ENCODE results near the gene ADCY2.

The ADCY2 gene

DNA sequence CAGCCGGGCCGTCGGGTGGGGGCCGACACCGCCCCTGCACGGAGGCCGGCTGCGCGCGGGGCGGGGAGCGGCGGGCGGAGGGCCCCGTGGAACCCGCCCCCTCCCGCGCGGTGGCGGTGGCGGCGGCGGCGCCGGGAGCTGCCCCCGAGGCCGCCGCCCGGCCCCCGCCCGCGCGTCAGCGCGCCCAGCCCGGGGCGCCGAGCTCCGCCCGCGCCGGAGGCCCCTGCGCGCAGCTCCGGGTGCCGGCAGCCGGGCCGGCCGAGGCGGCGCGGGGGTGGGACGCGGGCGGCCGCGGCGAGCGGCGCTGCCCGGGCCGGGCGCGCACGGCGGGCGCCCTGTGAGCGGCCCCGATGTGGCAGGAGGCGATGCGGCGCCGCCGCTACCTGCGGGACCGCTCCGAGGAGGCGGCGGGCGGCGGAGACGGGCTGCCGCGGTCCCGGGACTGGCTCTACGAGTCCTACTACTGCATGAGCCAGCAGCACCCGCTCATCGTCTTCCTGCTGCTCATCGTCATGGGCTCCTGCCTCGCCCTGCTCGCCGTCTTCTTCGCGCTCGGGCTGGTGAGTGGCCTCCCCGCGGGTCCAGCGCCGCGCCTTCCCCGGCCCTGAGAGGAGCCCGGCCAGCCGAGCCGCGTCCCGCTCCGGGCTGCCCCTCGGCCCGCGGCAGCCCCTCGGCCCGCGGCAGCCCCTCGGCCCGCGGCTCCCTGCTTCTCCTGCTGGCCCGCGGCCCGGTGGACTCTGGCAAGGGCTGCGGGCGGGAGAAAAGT is at the start of gene ADCY2:
TSS of gene ADCY2 (plus strand) at position 192 of the 766 bp plus-strand sequence. CDS start at position 351, 159 bp downstream.
- DNase-seq, result no peak

GRCh38 chr5:7347377-7347776 is 48.6 kb upstream of the ADCY2 start:
- DNase-seq, result no peak

GRCh38 chr5:7348168-7348854 is 47.6 kb upstream of the ADCY2 start:
- no peak for DNase-seq

GRCh38 chr5:7361593-7361992 is 34.3 kb upstream of the ADCY2 start:
- DNase-seq, result no peak

DNA sequence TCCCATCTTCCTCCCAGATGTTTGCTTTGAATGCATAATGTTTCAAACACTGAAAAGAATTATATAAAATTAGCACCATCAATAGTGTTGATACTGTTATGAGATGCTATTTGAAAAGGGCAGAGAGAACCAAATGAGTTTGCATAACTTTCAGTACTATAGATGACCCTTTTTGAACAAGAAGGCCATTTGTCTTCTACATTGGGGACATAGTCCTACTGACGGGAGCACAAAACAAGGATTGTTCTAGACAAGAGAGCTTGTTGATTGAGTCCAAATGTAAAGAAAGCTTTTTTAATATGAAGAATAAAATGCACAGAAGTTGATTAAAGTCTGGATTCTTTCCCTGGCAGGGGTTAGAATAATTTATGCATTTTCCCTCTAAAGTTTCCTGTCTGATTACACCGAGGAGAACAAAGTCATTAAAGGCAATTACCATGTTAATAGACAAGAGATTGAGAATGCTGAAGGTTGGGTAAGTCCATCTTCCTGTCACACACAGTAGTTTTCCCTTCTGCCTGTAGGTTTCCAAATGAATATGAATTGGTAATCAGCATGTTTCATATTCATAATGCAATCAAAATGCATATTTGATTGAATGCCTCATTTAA is 32.8 kb upstream of the ADCY2 start:
- DNase-seq, result no peak

- no peak for DNase-seq
These were observed 31.6 kb upstream of the ADCY2 start for GRCh38 chr5:7364226-7364875.

- no peak for DNase-seq
These were observed 28.2 kb upstream of the ADCY2 start for GRCh38 chr5:7367780-7368179.

DNA sequence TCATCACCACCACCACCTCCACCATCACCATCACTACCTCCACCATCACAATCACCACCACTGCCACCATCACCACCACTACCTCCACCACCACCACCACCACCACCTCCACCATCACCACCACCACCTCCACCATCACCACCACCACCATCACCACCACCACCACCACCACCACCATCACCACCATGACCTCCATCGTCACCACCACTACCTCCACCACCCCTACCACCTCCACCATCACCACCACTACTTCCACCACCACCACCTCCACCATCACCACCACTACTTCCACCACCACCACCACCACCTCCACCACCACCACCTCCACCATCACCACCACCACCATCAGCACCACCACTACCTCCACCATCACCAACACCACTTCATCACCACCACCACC is 23.5 kb upstream of the ADCY2 start:
- DNase-seq, result no peak

GRCh38 chr5:7374186-7374585 is 21.8 kb upstream of the ADCY2 start:
- no peak for DNase-seq

GRCh38 chr5:7375457-7375856 is 20.5 kb upstream of the ADCY2 start:
- no peak for DNase-seq

GRCh38 chr5:7376871-7377270 is 19.1 kb upstream of the ADCY2 start:
- no peak for DNase-seq

DNA sequence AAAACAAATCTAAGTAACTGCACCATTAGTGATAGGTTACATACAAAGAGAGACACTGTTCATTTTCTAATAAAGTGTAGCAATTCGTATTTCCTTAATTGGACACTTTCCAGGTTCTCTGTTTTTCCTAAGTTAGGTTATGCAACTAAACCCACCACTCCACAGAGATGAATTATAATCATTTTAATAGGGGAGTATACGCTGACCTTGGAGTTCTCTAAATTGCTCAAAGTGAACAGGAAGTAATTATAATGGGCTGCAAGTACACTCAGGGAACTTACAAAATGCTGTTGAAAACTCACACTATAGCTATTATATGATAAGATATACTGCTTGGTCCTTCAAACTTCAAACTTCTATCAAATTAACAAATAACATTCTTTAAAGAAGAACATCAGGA is 18.2 kb upstream of the ADCY2 start:
- DNase-seq, result no peak

GRCh38 chr5:7382588-7382987 is 13.3 kb upstream of the ADCY2 start:
- no peak for DNase-seq

DNA sequence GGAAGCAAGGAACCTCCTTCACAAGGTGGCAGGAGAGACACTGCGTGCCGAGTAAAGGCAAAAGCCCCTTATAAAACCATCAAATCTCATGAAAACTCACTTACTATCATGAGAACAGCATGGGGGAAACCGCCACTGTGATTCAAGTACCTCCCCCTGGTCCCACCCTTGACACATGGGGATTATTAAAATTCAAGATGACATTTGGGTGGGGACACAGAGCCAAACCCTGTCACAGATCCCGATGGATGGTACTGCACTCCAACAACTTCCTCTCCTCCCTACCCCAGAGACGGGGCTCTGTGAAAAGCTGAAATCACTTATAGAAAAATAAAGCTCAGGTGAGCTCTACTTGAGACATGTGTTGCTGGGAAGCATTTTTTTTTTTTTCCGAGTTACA is 10.3 kb upstream of the ADCY2 start:
- DNase-seq, result no peak

DNA sequence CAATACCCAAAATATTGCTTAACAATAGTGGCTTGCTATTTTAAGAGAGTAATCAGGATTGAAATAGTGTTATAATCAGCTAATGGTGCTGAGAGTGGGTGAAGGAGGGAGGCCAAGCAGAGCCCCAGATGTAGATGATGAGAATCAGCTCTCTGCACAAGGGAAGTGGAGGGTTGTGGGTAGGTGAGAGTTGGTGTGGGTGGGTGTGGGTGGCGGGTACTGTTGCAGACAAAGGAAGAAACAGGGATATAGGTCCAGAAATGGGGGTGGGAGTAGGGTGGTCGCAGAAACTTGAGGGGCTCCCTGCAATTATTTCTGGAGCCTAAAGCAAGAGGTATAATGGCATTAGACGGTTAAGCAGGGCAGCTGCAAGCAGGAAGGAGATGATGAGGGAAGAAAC is 7.4 kb upstream of the ADCY2 start:
- DNase-seq, result no peak

- DNase-seq, result no peak
These were observed 4.7 kb upstream of the ADCY2 start for GRCh38 chr5:7391215-7391614.

DNA sequence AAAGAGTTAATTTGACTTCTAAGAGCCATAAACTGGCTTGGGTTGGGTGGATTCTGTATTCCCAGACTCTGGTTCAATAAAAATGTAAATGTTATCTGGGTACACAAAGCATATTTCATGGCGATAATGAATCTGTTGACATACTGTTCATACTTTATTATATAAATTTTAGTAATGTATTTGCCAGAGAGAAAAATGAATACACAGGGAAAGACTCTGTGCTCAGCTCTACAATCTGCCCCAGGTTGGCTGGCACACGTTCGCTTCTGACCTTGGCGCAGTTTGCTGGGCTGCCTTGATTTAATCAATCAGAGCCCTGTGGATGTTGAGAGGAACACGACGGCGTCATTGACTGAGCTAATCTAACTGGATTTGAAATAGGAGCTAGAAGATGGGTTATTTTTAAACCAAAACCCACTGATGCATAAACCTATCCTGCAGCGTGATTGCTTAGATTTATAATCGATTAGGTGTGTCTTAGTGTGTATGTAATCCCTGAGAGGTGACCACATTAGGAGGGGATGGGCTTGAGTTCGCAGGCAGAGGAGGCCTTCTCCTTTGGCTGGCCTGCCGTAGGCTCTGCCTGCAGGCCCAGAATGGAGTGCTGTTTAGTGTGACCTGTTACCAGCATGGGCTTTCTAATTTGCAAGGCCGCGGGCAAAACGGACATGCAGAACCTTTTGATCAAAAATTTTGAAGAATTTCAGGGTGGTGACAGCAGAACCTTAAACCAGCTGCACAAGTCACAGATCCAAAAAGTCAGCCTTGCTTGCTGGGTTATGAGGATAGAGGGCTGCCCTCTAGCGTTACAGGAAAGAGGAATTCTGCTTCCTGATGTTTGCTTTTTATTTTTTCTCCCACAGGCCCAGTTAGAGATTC is 3.9 kb upstream of the ADCY2 start:
- DNase-seq, result no peak

DNA sequence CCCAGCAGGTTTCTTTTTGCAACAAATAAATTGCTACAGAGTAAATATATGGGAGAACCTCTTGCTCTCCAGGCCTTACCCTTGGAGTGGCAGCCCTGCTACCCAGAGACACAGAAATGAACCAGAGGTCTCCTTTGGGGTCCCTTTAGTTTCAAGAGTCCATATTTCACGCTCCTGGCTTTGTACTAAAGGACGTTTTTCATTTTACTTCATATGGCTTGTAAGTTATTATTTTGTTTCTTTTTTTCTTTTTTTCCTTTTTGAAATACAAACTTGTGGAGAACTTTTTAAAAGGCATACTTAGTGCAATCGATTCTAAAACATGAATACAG is 3.3 kb upstream of the ADCY2 start:
- no peak for DNase-seq

DNA sequence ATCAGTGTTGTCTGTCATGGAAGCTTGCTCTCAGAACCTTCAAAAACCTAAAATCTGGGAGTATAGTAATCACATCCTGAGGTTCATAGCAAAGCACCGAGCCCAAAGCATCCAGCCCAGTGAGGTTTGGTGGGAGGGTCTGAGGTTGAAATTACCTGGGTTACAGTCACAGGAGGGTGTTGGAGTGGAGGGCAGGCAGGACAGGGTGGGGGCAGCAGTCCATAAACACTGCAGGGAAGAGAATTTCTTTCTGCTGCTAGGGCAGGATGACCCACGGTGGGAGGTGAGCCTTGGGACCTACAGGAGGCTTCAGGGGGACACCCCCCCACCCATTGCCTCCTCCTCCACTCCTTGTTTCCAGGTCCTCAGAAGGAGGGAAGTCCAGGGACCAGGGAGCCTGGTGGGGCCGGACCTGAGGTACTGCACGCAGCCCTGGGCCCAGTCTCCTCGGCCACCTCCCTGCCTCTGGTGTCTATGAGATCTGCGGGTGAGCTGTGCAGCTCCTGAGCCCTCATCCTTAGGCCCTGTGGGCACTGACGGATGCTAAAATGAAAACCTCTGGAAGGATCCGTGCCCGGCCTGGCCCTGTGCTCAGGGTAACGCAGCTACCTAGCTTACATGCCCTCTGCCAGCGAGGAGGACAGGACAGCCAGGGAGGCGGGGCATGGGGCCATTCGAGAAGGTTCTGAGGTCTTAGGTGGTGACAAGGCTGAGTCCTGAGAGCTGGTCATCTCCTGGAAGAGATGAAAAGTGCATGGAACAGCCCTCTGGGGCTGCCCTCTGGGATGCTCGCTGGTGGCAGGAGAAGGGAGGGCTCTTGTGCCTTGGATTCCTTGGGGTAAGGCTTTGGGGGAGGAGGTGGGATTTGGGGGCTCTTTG is 1.8 kb upstream of the ADCY2 start:
- DNase-seq, result no peak

GRCh38 chr5:7394889-7395431 is 978 bp upstream of the ADCY2 start:
- no peak for DNase-seq

DNA sequence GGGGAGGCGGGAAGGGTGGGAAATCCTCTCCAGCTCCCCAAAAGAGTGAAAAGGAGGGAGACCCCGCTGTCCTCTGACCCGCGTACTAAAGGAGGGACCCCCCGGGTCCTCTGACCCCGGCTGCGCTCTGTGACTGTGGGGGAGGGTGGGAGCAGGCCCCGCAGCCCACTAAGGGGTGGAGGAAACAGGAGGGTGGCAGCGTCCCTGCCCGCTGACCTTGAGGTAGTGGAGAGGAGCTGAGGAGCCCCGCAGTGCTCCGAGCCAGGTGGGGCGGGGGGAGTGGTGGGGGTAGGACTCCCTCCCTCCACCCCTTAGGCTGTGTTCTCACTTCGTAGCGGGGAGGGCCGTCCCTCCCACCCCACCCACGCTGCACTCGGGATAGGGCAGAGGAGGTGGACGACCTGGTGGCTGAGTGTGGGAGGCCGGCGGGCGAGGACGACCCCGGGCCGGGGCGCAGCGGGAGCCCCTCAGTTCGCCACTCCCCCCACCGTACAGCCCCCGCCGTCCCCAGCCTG is 449 bp upstream of the ADCY2 start:
- DNase-seq, result no peak

Measured in NCI-H146 (cell line).